Upper lobe of left lung (tissue), 4 donors: ENCODE data around the gene PHGDH.

Experiments
- EP300 ChIP-seq, 4 donors: sonication (generic); formaldehyde crosslinking; IDR thresholded peaks; one replicate each; pipeline ENCODE4 v1.5.1; 2017; ENCODE audit warnings: antibody characterized with exemption in 4 of 4, control low read depth in 2 of 4
- POLR2A ChIP-seq, 4 donors: fragments of 450-650 bp; IDR thresholded peaks; one replicate each; pipeline ENCODE4 v1.5.1; 2016 to 2017; ENCODE audit warnings: antibody characterized with exemption in 4 of 4, mild to moderate bottlenecking in 2 of 4
- POLR2AphosphoS5 ChIP-seq, 2 donors: sonication (generic); formaldehyde crosslinking; IDR thresholded peaks; one replicate each; pipeline ENCODE4 v1.5.1; 2017; ENCODE audit warnings: antibody characterized with exemption in 2 of 2
- TF ChIP-seq, protein P1 (sequence below), 6 experiments: fragments of 450-650 bp in 4 of 6; fragments of 200-600 bp in 2 of 6; sonication (generic) in 2 of 6; IDR thresholded peaks; one replicate each; pipeline ENCODE4 v1.5.1; 2016 to 2019; ENCODE audit warnings: antibody characterized with exemption in 6 of 6

DNA sequence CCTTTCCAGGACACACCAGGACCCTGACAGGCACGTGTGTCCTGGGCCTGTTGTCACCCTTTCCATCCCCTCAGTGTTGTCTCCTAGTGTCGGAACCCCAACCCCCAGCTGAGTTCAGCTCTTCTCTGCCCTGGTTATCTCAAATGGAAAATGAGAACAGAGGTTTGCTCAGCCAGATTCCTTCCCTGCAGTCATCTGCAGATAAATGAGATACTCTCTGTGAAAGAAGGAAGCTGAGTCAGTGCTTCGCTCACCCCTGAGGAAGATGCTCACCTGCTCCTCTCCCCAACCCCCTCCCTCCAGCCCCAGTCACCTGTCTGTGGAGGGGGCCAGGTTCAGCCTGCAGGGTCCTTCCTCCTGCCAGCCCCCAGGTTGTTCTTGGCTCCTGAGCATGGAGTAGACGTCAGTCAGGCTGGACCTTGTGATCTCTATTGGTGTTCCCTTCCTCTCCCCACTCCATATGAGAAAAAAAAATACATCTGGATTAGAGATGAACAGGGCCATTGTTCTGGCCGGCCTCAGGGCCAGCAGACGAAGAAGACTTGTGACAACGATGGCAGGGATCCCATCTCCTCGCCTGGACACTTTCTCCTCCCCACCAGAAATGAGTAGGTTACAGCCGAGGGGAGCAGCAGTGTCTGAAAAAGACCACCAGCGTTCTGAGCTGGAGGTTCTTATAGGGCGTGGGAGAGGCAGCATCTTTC lies 20.9 kb downstream of the PHGDH start:
- TF ChIP-seq, protein P1, sequence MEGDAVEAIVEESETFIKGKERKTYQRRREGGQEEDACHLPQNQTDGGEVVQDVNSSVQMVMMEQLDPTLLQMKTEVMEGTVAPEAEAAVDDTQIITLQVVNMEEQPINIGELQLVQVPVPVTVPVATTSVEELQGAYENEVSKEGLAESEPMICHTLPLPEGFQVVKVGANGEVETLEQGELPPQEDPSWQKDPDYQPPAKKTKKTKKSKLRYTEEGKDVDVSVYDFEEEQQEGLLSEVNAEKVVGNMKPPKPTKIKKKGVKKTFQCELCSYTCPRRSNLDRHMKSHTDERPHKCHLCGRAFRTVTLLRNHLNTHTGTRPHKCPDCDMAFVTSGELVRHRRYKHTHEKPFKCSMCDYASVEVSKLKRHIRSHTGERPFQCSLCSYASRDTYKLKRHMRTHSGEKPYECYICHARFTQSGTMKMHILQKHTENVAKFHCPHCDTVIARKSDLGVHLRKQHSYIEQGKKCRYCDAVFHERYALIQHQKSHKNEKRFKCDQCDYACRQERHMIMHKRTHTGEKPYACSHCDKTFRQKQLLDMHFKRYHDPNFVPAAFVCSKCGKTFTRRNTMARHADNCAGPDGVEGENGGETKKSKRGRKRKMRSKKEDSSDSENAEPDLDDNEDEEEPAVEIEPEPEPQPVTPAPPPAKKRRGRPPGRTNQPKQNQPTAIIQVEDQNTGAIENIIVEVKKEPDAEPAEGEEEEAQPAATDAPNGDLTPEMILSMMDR (IDR thresholded peaks at IDR 0.05): no peak
- no peak for TF ChIP-seq POLR2A (IDR thresholded peaks at IDR 0.05)
- no peak for TF ChIP-seq POLR2AphosphoS5 (IDR thresholded peaks at IDR 0.05)
- TF ChIP-seq EP300 (IDR thresholded peaks at IDR 0.05): no peak
